ENCODE measurements around the gene STT3A. TPM values are rescaled to one million over a fixed set of nuclear protein-coding genes. Genes with fewer than 3 reads are reported as not detected.

The STT3A gene
- total and polyA plus RNA-seq, 2 donors (not counting 3 experiments of a cell fraction or from before 2014, with no cell fraction given), result 236 to 362 TPM

DNA sequence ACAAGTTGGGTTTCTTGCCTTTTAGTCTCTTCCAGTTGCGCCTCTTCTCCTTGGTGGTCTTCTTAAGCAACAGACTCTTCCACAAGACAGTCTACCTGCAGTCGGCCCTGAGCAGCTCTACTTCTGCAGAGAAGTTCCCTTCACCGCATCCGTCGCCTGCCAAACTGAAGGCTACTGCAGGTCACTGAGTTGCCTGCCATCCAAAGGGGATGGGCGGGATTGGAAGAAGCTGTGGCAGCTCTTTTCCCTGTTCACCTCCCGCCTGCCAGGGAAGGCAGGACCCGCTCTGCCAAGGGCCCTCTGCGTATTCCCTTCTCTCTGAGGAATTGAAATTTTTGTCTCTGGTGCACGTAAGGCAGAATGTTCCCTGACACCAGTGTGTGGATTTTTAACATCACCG lies 9.2 kb upstream of the STT3A start:
- peaks cover 20 to 22% of the 10 kb centered on the region in 2 experiments for H3K36me3 ChIP-seq (ENCODE audit: control insufficient read depth in 2 of 2, extremely low read depth in 1 of 2, insufficient read depth in 2 of 2, low read length in 2 of 2)
- CTCF ChIA-PET, result no interaction called here
- H3K79me2 ChIP-seq (ENCODE audit: control insufficient read depth, insufficient read depth, low read length), result no peaks in the 10 kb centered on the region
- H3K4me2 ChIP-seq (ENCODE audit: insufficient read depth, low read length), result no peak overlapping the region
- no peaks in the 10 kb centered on the region for H4K20me1 ChIP-seq (replicated peaks; ENCODE audit: control insufficient read depth, extremely low read depth, insufficient read depth, low read length)
- H3K9me1 ChIP-seq (replicated peaks; ENCODE audit: control insufficient read depth, extremely low read depth, insufficient read depth, low read length), result no peaks in the 10 kb centered on the region
- BruUV-seq (replicated peaks), result no TSS peak
- no peaks in the 10 kb centered on the region for H3K9me3 ChIP-seq (replicated peaks; ENCODE audit: control insufficient read depth, insufficient read depth, low read length)
- peaks cover 4% of the 10 kb centered on the region for H3K4me1 ChIP-seq (ENCODE audit: control insufficient read depth, extremely low read depth, insufficient read depth, low read length)
- no peak for DNase-seq (ENCODE audit: low read depth, low spot score)
- no peak for FAIRE-seq
- TF ChIP-seq POLR2A (IDR thresholded peaks at IDR 0.05; ENCODE audit: low read depth, low read length) (no peak), JUN (IDR thresholded peaks at IDR 0.05; ENCODE audit: borderline replicate concordance, insufficient read depth, insufficient read length, low read depth) (no peak), GATA2 (IDR thresholded peaks at IDR 0.05; ENCODE audit: insufficient read depth, insufficient read length, low read depth, low read length) (no peak), POLR2AphosphoS5 (IDR thresholded peaks at IDR 0.05; ENCODE audit: insufficient read depth, low read depth, low read length) (no peak), MYC (IDR thresholded peaks at IDR 0.05; ENCODE audit: low read depth, low read length) (no peak), EZH2 (IDR thresholded peaks at IDR 0.05; ENCODE audit: borderline replicate concordance, low read depth, low read length, severe bottlenecking) (no peak)
- TF ChIP-seq, protein P1, sequence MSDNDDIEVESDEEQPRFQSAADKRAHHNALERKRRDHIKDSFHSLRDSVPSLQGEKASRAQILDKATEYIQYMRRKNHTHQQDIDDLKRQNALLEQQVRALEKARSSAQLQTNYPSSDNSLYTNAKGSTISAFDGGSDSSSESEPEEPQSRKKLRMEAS (IDR thresholded peaks at IDR 0.05; ENCODE audit: insufficient read depth, insufficient read length), result no peak
- no peak overlapping the region for H3K9ac ChIP-seq (replicated peaks; ENCODE audit: extremely low read depth, insufficient read depth, low read length)
- POLR2A ChIA-PET, result no interaction called here
- no peak overlapping the region for H2AFZ ChIP-seq (ENCODE audit: low read depth, low read length)
- no peak overlapping the region for H3K27ac ChIP-seq (ENCODE audit: insufficient read depth, low read depth, low read length)
- H3K27me3 ChIP-seq (ENCODE audit: control insufficient read depth in 2 of 2, insufficient read depth in 2 of 2, low read length in 2 of 2), result no peaks in the 10 kb centered on the region
- dilution Hi-C loops (cut with MboI; ENCODE audit: extremely low pct_ligation_motif_present, low sequenced_read_pairs), result no loop called here
- intact Hi-C loops (cut with micrococcal nuclease), result no loop called here
- no peak overlapping the region for H3K4me3 ChIP-seq (replicated peaks in 1 of 3; ENCODE audit: insufficient read depth in 1 of 3, low read depth in 1 of 3, low read length in 3 of 3)

DNA sequence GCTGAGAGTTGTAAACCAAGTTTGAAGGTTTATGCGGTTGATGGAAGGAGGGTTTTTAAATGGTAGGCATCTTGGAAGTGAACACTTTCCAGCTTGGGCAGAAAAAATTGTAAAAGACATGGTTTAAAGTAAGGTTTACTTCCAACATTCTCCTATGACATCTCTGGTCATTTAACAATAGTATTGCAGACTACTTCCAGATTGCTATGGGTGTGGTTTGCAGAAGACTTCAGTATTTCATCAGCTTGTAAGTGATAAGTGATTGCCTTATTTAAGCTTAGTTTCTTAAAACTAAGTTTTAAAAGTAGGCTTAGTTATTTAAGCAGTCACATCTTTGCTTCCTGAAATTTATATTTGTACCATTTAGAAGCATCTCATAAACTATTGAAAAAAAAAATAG lies 7.2 kb upstream of the STT3A start:
- Histone ChIP-seq H3K4me1 (ENCODE audit: control insufficient read depth, extremely low read depth, insufficient read depth, low read length) (peaks cover 10% of the 10 kb centered on the region), H3K9me3 (replicated peaks; ENCODE audit: control insufficient read depth, insufficient read depth, low read length) (no peaks in the 10 kb centered on the region), H3K9me1 (replicated peaks; ENCODE audit: control insufficient read depth, extremely low read depth, insufficient read depth, low read length) (no peaks in the 10 kb centered on the region), H3K79me2 (ENCODE audit: control insufficient read depth, insufficient read depth, low read length) (no peaks in the 10 kb centered on the region), H4K20me1 (replicated peaks; ENCODE audit: control insufficient read depth, extremely low read depth, insufficient read depth, low read length) (no peaks in the 10 kb centered on the region), H3K9ac (replicated peaks; ENCODE audit: extremely low read depth, insufficient read depth, low read length) (no peak overlapping the region), H3K4me3 (replicated peaks in 1 of 3; ENCODE audit: insufficient read depth in 1 of 3, low read depth in 1 of 3, low read length in 3 of 3) (no peak overlapping the region), H3K36me3 (ENCODE audit: control insufficient read depth in 2 of 2, extremely low read depth in 1 of 2, insufficient read depth in 2 of 2, low read length in 2 of 2) (peaks cover 9 to 11% of the 10 kb centered on the region in 2 experiments), H3K4me2 (ENCODE audit: insufficient read depth, low read length) (no peak overlapping the region), H2AFZ (ENCODE audit: low read depth, low read length) (no peak overlapping the region), H3K27ac (ENCODE audit: insufficient read depth, low read depth, low read length) (no peak overlapping the region), H3K27me3 (ENCODE audit: control insufficient read depth in 2 of 2, insufficient read depth in 2 of 2, low read length in 2 of 2) (no peaks in the 10 kb centered on the region)
- ChIA-PET CTCF (interaction anchor here (1.2 kb wide), 1 partner anchor 11 kb away, joined by 3 read pairs; no protein-coding TSS in a partner anchor), POLR2A (no interaction called here)
- DNase-seq (ENCODE audit: low read depth, low spot score), result no peak
- no TSS peak for BruUV-seq (replicated peaks)
- dilution Hi-C loops (cut with MboI; ENCODE audit: extremely low pct_ligation_motif_present, low sequenced_read_pairs), result no loop called here
- FAIRE-seq, result no peak
- intact Hi-C loops (cut with micrococcal nuclease), result no loop called here
- TF ChIP-seq GATA2 (IDR thresholded peaks at IDR 0.05; ENCODE audit: insufficient read depth, insufficient read length, low read depth, low read length) (no peak), POLR2A (IDR thresholded peaks at IDR 0.05; ENCODE audit: low read depth, low read length) (no peak), JUN (IDR thresholded peaks at IDR 0.05; ENCODE audit: borderline replicate concordance, insufficient read depth, insufficient read length, low read depth) (no peak), POLR2AphosphoS5 (IDR thresholded peaks at IDR 0.05; ENCODE audit: insufficient read depth, low read depth, low read length) (no peak), MYC (IDR thresholded peaks at IDR 0.05; ENCODE audit: low read depth, low read length) (no peak), FOS (IDR thresholded peaks at IDR 0.05; ENCODE audit: borderline replicate concordance, insufficient read depth, low read length) (no peak), EZH2 (IDR thresholded peaks at IDR 0.05; ENCODE audit: borderline replicate concordance, low read depth, low read length, severe bottlenecking) (no peak)
- TF ChIP-seq, protein P2, sequence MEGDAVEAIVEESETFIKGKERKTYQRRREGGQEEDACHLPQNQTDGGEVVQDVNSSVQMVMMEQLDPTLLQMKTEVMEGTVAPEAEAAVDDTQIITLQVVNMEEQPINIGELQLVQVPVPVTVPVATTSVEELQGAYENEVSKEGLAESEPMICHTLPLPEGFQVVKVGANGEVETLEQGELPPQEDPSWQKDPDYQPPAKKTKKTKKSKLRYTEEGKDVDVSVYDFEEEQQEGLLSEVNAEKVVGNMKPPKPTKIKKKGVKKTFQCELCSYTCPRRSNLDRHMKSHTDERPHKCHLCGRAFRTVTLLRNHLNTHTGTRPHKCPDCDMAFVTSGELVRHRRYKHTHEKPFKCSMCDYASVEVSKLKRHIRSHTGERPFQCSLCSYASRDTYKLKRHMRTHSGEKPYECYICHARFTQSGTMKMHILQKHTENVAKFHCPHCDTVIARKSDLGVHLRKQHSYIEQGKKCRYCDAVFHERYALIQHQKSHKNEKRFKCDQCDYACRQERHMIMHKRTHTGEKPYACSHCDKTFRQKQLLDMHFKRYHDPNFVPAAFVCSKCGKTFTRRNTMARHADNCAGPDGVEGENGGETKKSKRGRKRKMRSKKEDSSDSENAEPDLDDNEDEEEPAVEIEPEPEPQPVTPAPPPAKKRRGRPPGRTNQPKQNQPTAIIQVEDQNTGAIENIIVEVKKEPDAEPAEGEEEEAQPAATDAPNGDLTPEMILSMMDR (IDR thresholded peaks at IDR 0.05; ENCODE audit: extremely low read depth in 1 of 2, insufficient read depth in 1 of 2, low read depth in 1 of 2, low read length in 2 of 2), result no peak
- TF ChIP-seq, protein P1 (IDR thresholded peaks at IDR 0.05; ENCODE audit: insufficient read depth, insufficient read length), result no peak

Data from endothelial cell of umbilical vein (primary cell).